NT2/D1 (cell line): ENCODE results near the gene FETUB.

Source experiments
- SUZ12 ChIP-seq: IDR thresholded peaks from 2 replicates; pipeline ENCODE4 v1.6.1; 2011; ENCODE audit not compliant: insufficient read length, insufficient read depth; ENCODE audit errors: extremely low read depth
- ZNF274 ChIP-seq: IDR thresholded peaks from 2 replicates; pipeline ENCODE4 v1.6.1; 2011; ENCODE audit warnings: mild to moderate bottlenecking, low read depth, low read length

- no peak for TF ChIP-seq SUZ12
- TF ChIP-seq ZNF274, result no peak
These were observed 42.0 kb upstream of the FETUB start for GRCh38 chr3:186598108-186598784.
